ENCODE measurements around the gene PAK6.

Gene PAK6

GRCh38 chr15:40312370-40313158 is 73.7 kb downstream of the PAK6 start:
- no peak for DNase-seq

GRCh38 chr15:40313531-40314398 is 74.9 kb downstream of the PAK6 start:
- no peak for DNase-seq

GRCh38 chr15:40314723-40315276 is 75.9 kb downstream of the PAK6 start:
- no peak for DNase-seq

GRCh38 chr15:40316931-40317330 is 78.1 kb downstream of the PAK6 start:
- DNase-seq, result no peak

GRCh38 chr15:40317580-40317979 is 78.7 kb downstream of the PAK6 start:
- DNase-seq, result no peak

GRCh38 chr15:40320409-40320808 is 81.5 kb downstream of the PAK6 start:
- no peak for DNase-seq

- peak; percentile 46 for DNase-seq
Observed at GRCh38 chr15:40320931-40321371, 82.1 kb downstream of the PAK6 start.

GRCh38 chr15:40322531-40323238 is 83.8 kb downstream of the PAK6 start:
- DNase-seq, result no peak

- DNase-seq, result peak; percentile 83
Observed at GRCh38 chr15:40323239-40323952, 84.5 kb downstream of the PAK6 start, which contains the start of gene INAFM2. Gene INAFM2, plus strand, starts transcription at chr15:40323692. Its CDS starts 364 bp downstream, at chr15:40324056.

- no peak for DNase-seq
Observed at GRCh38 chr15:40323953-40324937, 85.4 kb downstream of the PAK6 start.

GRCh38 chr15:40325188-40325587 is 86.3 kb downstream of the PAK6 start:
- no peak for DNase-seq

- DNase-seq, result no peak
Observed at GRCh38 chr15:40325700-40326099, 86.8 kb downstream of the PAK6 start.

All from activated CD4-positive, alpha-beta T cell treated with anti-CD3 and anti-CD28 coated beads, Interleukin-2, amount 50 U/mL, for 1 hour (primary cell).